AG09309 (cell line): ENCODE data around the gene ARAP3.

Experiments
- DNase-seq: peaks from one replicate; pipeline ENCODE4 v3.0.0-alpha.2; 2010; ENCODE audit warnings: low read depth
- H3K4me3 ChIP-seq: 2 replicates; pipeline ENCODE4 v1.5.1; 2011; ENCODE audit warnings: mild to moderate bottlenecking, low read depth, low read length, moderate library complexity; ENCODE audit not compliant: control insufficient read depth
- TF ChIP-seq, protein P1 (sequence below): IDR thresholded peaks from 2 replicates; pipeline ENCODE4 v1.5.1; 2011; ENCODE audit warnings: mild to moderate bottlenecking, low read depth, low read length, inconsistent platforms; ENCODE audit not compliant: insufficient read depth, control insufficient read depth; ENCODE audit errors: missing control alignments

Gene ARAP3

GRCh38 chr5:141709699-141710267 lies 27.8 kb upstream of the ARAP3 start:
- TF ChIP-seq, protein P1, sequence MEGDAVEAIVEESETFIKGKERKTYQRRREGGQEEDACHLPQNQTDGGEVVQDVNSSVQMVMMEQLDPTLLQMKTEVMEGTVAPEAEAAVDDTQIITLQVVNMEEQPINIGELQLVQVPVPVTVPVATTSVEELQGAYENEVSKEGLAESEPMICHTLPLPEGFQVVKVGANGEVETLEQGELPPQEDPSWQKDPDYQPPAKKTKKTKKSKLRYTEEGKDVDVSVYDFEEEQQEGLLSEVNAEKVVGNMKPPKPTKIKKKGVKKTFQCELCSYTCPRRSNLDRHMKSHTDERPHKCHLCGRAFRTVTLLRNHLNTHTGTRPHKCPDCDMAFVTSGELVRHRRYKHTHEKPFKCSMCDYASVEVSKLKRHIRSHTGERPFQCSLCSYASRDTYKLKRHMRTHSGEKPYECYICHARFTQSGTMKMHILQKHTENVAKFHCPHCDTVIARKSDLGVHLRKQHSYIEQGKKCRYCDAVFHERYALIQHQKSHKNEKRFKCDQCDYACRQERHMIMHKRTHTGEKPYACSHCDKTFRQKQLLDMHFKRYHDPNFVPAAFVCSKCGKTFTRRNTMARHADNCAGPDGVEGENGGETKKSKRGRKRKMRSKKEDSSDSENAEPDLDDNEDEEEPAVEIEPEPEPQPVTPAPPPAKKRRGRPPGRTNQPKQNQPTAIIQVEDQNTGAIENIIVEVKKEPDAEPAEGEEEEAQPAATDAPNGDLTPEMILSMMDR = no peak

GRCh38 chr5:141708016-141708415 lies 26.0 kb upstream of the ARAP3 start:
- no peak for DNase-seq
- TF ChIP-seq, protein P1 = no peak

More at GRCh38 chr5:141709699-141710267, 27.8 kb upstream of the ARAP3 start:
- no peak for DNase-seq
- H3K4me3 ChIP-seq = no peak overlapping the region

DNA sequence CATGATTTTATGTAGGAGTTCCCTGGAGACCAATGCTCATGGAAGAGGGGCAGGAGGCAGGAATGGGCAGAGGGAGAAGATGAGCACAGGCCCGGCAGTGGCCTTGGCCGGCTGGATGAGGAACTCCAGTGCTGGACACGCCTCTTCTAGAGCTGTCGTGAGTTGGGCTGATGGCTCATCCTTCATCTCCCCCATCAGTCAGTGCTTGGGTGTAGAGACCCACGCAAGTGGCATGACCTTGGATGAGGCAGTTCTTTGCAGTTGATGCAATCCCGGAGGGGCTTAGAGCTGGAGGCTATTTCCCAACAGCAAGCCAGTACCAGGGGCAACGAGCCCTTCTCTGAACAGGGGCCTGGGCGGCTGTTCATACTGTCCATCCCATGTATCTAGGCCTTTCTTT lies 25.5 kb upstream of the ARAP3 start:
- DNase-seq = no peak
- H3K4me3 ChIP-seq = no peak overlapping the region
- TF ChIP-seq, protein P1 = no peak

More at GRCh38 chr5:141708016-141708415, 26.0 kb upstream of the ARAP3 start:
- no peak overlapping the region for H3K4me3 ChIP-seq

DNA sequence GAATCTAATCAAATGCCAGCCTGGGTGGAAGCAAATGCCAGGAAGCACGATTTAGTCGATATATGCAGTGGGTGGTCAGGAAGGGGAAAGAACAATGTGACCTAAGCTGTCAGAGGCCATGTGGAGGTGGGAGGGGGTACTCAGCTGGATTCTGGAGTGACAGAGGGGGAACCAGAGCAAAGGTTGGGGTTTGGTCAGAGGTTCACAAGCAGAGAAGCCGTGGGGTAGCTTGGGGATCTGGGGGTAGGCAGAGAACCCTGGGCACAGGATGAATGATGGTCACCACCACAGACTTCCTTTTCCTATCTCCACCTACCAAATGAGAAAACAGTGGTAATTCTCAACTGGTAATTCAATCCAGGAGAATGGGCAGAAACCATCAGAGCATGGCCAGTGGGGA lies 24.1 kb upstream of the ARAP3 start:
- H3K4me3 ChIP-seq = no peak overlapping the region
- no peak for DNase-seq
- TF ChIP-seq, protein P1 = no peak

DNA sequence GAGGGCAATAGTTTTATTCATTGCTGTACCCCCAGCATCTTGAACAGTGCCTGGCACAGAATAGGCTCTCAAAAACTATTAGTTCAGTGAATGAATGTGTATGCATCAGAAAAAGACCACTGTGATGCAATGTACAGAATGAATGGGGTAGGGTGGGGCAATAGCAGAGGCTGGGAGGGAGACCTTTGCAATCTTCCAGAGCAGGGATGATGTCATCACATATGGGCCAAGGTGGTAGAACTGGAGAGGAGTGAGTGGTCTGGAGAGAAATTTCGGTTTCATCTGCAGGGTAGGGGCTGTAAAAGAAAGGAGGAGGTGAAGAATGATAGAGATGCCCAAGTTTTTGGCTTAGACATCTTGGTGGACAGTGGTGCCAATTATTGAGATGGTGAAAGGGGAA lies 23.4 kb upstream of the ARAP3 start:
- TF ChIP-seq, protein P1 = no peak
- no peak for DNase-seq
- H3K4me3 ChIP-seq = no peak overlapping the region

DNA sequence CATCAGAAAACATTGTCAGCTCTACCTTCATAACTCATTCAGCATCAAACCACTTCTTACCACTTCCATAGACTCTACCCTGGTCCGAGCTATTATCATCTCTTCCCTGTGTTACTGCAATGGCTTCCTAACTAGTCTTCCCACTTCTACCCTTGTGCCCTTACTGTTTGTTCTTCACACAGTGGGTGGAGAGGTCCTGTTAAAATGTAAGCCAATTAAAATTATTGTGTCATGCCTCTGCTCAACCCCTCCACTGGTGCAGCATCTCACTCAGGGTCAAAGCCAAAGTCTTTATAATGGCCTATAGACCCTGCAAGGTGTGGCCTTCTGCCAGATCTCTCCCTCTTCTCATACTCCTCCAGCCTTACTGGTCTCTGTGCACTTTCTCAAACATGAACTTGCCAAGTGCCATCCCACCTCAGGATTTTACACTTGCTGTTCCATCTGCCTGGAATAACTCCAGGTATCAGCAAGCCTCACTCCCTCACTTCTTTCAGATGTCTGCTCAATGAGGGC lies 22.8 kb upstream of the ARAP3 start:
- no peak for DNase-seq
- no peak overlapping the region for H3K4me3 ChIP-seq

More for the DNA sequence above, 22.8 kb upstream of the ARAP3 start:
- TF ChIP-seq, protein P1 = no peak
